IPS DF 4.7 (cell line): ENCODE results near the gene DIP2C.

Experiments
- DNase-seq: peaks from one replicate; pipeline ENCODE4 v3.0.0-alpha.2; 2013; ENCODE audit warnings: low spot score; ENCODE audit errors: extremely low read depth

DIP2C gene

DNA sequence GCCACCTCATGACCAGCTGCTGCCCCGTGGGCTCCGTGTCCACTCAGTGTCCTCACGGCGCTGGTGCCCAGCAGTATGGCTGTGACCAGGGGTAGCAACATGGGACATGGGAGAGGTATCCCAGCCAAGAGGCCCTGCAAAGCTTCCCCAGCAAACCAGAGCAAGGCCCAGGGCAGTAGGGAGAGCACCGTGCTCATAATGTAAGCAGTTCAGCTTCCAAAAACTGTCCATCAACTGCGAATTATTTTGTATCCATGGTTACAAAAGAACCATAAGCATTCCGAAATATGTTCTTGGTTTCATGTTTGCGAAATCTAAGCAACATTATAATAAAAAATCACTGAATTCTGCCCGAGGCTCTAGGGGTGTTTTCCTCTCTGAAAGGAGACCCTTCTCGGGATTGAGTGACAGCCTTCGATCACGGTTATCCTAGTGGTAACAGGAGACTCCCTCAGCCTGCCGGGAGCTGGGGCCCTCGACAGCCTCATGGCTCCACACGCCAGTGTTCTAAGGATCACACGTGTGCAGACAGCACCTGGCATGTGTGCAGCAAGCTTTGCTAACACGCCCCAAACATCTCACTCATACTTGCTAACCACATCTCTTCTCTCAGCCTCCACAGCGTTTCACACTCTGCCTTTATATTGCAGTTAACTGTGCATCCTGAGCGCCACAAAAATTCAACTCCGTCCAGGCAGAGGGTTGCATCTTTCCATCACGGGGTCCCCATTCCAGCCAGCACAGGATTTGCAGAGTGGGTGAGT lies 117.6 kb downstream of the DIP2C start:
- DNase-seq: no peak

DNA sequence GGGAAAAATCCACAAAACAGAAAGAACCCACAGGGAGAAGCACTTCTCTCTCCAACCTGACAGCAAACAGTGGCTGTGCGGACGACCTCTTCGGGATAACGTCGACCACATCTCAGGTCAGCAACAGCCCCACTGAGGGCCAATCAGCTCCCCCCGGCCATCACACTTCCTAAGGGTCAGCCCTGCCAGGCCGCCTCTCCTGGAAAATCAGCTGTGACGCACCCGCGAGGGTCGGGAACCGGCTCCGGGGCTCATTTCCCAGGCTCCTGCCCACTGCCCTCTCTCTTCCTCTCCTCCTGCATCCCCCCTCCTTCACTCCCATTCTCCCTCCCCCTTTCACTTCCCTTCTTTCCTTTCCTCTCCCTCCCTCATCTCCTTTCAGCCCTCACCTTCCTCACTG lies 118.3 kb downstream of the DIP2C start:
- DNase-seq: no peak

DNA sequence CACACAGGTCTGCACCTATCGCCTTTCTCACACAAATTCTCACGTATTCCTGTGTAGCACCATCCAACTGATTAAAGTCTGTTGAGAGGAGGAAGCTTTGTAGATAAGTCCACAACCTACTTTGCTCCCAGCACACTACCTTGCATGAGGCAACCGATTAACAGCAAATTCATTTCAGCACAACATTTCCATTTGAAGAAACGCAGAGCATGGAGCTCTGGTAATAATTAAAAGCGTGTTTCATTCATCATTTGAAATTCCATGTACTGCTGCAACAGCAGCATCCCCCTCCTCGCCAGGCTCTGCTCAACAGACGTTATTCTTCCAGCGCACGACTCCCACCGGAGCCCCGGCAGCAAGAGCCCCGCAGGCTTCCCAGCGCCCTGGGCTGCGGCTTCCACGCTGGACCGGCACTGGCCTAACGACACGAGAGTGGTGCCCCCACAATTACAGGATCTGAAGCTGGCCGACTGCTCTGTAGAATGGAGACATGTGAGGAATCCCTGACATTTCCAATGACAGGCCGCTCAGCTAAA lies 118.8 kb downstream of the DIP2C start:
- no peak for DNase-seq

DNA sequence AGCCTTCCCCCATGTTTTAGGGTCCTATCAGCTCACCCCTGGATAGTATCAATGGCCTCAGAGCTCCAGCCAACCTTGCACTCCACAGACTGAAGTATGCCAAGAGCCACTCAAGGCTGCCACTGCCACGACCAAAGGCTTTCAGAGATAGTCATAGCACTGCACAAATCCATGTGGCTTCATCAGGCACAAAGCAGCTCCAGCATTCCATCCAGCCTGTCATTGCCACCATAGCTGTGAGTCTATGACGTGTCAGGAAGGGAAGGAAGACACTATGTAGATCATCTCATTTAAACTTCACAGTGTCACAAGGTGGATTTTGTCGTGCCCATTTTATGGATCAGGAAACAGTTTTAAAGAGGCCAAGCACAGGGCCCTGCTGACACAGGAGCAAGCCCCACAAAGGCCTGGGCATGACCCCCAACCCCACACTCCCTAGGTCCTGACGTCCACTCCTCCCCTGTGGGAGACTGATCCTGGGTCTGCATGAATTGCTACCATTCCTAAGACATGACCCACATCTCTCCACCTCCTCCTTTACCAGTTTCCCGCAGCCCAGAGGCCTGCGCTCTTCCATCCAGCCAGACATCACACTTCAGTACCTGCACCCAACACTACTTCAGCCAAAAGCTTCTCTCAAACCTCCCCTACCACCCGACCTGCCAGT lies 119.4 kb downstream of the DIP2C start:
- DNase-seq: no peak

GRCh38 chr10:568848-569247 lies 120.6 kb downstream of the DIP2C start:
- DNase-seq: no peak

- DNase-seq: no peak
Measured at GRCh38 chr10:567869-568268, 121.6 kb downstream of the DIP2C start.

GRCh38 chr10:566241-566885 lies 123.1 kb downstream of the DIP2C start:
- no peak for DNase-seq

DNA sequence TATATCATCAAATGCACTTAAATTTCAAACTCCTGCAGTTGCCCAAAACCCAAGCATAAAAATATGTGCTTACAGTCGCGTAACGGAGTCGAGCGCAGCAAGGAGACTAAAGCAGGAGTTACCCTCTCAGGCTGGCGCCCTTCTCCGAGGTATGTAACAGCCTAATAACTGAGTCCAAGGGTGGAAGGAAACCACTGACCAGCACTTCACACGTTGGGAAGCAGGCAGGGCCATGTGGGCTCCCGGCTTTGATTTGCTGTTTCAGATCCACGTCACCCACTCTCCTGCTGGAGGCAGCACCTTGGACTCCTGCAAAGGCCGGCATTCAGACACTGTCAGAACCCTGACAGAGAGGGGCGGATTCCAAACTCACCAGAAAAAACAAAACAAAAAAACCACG lies 123.8 kb downstream of the DIP2C start:
- DNase-seq: no peak

GRCh38 chr10:565146-565545 lies 124.3 kb downstream of the DIP2C start:
- no peak for DNase-seq

- DNase-seq: no peak
Measured at GRCh38 chr10:563827-564226, 125.6 kb downstream of the DIP2C start.

DNA sequence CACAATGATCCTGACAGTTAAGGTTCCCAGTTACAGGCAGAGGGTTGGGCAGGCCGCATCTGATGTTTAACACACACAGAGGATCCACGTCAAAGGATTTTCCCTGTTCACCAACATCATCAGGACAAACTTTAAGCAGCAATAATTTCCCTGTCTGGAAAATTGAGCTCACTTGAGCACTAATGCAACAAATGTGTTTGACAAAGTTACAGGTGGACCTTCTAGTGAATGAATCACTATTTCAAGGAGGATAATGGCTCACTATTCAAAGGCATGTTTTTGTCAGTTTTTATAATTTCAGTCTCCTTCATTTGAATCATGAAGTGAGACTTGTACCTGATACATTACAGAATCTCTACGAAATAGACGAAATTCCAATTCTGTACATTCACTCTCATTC lies 127.3 kb downstream of the DIP2C start:
- DNase-seq: no peak

GRCh38 chr10:561721-562120 lies 127.7 kb downstream of the DIP2C start:
- DNase-seq: no peak

DNA sequence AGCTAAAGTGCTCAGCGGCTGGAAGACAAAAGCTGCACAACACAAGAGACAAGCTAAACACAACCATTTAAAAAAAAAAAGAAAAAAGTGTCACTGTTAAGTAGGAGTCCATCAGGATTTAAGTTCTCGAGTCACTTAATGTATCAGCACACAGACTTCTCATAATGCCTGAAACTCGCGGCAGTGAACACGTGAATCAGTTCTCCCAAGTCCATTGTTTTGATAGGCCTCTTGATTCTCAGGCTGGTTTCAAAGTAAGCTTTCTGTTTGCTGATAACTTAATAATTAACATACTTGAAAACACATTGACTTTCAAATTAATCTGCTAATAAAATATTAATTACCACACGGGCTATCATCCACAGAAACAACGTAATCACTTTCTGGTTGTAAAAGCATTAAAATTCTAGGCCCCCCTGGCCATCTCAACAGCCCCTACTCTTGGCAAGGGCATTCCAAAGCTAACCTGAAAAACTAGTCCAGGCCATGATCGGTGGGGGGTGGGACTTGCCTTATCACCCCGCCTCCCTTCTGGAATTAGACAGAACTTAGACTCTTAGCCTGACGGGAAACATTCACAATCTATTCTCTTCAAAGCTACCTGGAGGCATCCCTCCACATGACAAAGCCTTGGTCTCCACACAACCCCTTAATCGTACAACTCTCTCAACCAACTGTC lies 129.0 kb downstream of the DIP2C start:
- no peak for DNase-seq

DNA sequence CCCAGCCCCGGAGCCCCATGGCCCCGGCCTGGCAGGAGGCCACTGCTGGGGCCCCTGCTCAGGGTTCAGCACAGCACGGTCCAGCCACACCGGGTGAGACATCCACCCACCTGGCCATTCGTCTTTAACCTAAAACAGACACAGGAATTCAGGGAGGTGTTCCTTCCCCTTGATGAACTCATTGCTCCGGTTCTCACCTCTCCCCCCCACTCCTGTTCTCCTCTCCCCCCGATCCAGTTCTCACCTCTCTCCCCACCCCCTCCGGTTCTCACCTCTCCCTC lies 129.8 kb downstream of the DIP2C start:
- no peak for DNase-seq

DNA sequence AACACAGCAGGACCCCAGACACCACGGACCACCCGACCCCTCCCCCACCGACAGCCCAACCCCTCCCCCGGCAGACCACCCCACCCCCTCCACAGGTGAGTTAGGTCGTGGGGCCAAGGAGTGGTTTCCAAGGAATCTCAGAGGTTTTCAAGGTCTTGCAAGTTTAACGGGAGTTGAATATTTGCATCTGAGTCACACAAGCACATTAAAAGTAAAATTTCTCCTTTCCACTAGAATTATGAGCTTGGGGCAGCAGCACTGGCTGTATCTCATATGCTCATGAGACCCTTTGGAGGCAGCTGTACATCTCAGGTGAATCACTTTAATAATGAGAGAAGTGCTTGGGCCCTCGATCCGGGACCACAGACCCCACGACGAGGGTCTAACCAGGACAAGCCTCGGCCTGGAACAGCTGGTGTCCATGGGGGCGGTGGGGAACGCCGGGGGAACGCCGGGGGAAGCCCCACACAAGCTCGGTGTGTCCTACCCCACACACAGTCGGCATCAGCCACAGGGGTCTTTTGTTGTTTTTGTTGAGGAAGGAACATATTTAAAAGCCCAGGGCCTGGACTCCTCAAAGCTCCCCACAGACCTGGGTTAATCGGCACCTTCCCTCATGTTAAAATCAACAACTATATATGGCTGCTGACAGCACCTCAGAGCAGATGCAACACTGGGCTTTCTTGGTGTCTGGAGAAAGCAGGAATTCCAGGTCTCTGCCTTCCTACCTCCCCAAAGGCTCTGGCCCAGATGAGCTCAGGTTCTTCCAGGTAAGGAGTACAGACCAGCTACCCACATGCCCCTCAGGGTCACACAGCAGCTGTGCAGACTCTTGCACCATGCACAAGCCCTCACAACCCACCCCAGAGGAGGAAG lies 130.3 kb downstream of the DIP2C start:
- no peak for DNase-seq

- no peak for DNase-seq
Measured at GRCh38 chr10:558364-558763, 131.1 kb downstream of the DIP2C start.

- no peak for DNase-seq
Measured at GRCh38 chr10:557792-558328, 131.6 kb downstream of the DIP2C start.

GRCh38 chr10:556971-557637 lies 132.4 kb downstream of the DIP2C start:
- DNase-seq: no peak

- DNase-seq: no peak
Measured at GRCh38 chr10:555682-556350, 133.7 kb downstream of the DIP2C start.

GRCh38 chr10:555281-555680 lies 134.2 kb downstream of the DIP2C start:
- no peak for DNase-seq
